MM.1S (cell line): Measurements from ENCODE around the gene PLA2G2D.

Experiments used
- DNase-seq: peaks from one replicate; pipeline ENCODE4 v3.0.0-alpha.2; 2015
- H2AFZ ChIP-seq: fragments of 300-600 bp; sonication (generic); 2 replicates; pipeline ENCODE4 v1.6.0; 2016; ENCODE audit warnings: antibody characterized with exemption, low read length
- H3F3A ChIP-seq: fragments of 300-600 bp; sonication (generic); 2 replicates; pipeline ENCODE4 v1.6.1; 2016; ENCODE audit warnings: mild to moderate bottlenecking, antibody characterized with exemption, low read length, moderate library complexity, mixed read lengths; ENCODE audit not compliant: insufficient read depth
- H3K27ac ChIP-seq: fragments of 300-600 bp; sonication (generic); 2 replicates; pipeline ENCODE4 v1.5.1; 2016; ENCODE audit warnings: mild to moderate bottlenecking, low read length
- H3K27me3 ChIP-seq: fragments of 300-600 bp; sonication (generic); replicated peaks from 2 replicates; pipeline ENCODE4 v1.6.0; 2016; ENCODE audit warnings: low read length; ENCODE audit not compliant: insufficient read depth
- H3K36me3 ChIP-seq: fragments of 300-600 bp; sonication (generic); replicated peaks from 2 replicates; pipeline ENCODE4 v1.6.1; 2016; ENCODE audit warnings: mild to moderate bottlenecking, low read length, mixed read lengths; ENCODE audit not compliant: insufficient read depth
- H3K4me1 ChIP-seq: fragments of 300-600 bp; sonication (generic); 2 replicates; pipeline ENCODE4 v1.6.1; 2016; ENCODE audit warnings: low read length, mixed read lengths
- H3K4me2 ChIP-seq: fragments of 300-600 bp; sonication (generic); 2 replicates; pipeline ENCODE4 v1.6.0; 2016; ENCODE audit warnings: low read depth, low read length
- H3K4me3 ChIP-seq: fragments of 300-600 bp; sonication (generic); 2 replicates; pipeline ENCODE4 v1.5.1; 2016; ENCODE audit warnings: low read length, mixed read lengths
- H3K79me2 ChIP-seq: fragments of 300-600 bp; sonication (generic); 2 replicates; pipeline ENCODE4 v1.6.1; 2016; ENCODE audit warnings: mixed run types, low read length, mixed read lengths
- H3K9ac ChIP-seq: fragments of 300-600 bp; sonication (generic); 2 replicates; pipeline ENCODE4 v1.6.1; 2016; ENCODE audit warnings: low read length, mixed read lengths
- H3K9me2 ChIP-seq: fragments of 300-600 bp; sonication (generic); replicated peaks from 2 replicates; pipeline ENCODE4 v1.6.1; 2016; ENCODE audit warnings: mild to moderate bottlenecking, low read length, mixed read lengths; ENCODE audit not compliant: insufficient read depth
- H3K9me3 ChIP-seq: fragments of 300-600 bp; sonication (generic); replicated peaks from 2 replicates; pipeline ENCODE4 v1.6.1; 2016; ENCODE audit warnings: mild to moderate bottlenecking, low read length, mixed read lengths; ENCODE audit not compliant: insufficient read depth
- H4K20me1 ChIP-seq: fragments of 300-600 bp; sonication (generic); 2 replicates; pipeline ENCODE4 v1.6.1; 2016; ENCODE audit warnings: mild to moderate bottlenecking, low read length, moderate library complexity, mixed read lengths; ENCODE audit not compliant: insufficient read depth
- CTCF ChIP-seq: fragments of 300-600 bp; sonication (generic); IDR thresholded peaks from 2 replicates; pipeline ENCODE4 v1.5.1; 2016; ENCODE audit warnings: antibody characterized with exemption, low read length, mixed read lengths
- EZH2 ChIP-seq: fragments of 300-600 bp; sonication (generic); optimal IDR thresholded peaks from 2 replicates; pipeline ENCODE3; 2017; ENCODE audit warnings: low read depth, mild to moderate bottlenecking, antibody characterized with exemption, low read length, mixed read lengths
- EZH2phosphoT487 ChIP-seq: fragments of 300-600 bp; sonication (generic); IDR thresholded peaks from 2 replicates; pipeline ENCODE4 v1.6.1; 2018; ENCODE audit warnings: antibody characterized with exemption, low read length

The PLA2G2D gene

GRCh38 chr1:20138961-20139550 is 19.7 kb upstream of the PLA2G2D start, which contains the start of gene PLA2G2F:
PLA2G2F (plus strand) TSS chr1:20139323; CDS start chr1:20139428, 105 bp downstream.
- no peak within 1 kb of the TSS for H3K4me3 ChIP-seq
- H3K9ac ChIP-seq, result no peak within 1 kb of the TSS
- no peaks in the 10 kb centered on the region for H3K9me3 ChIP-seq
- H3K79me2 ChIP-seq, result no peaks in the 10 kb centered on the region
- peaks cover 22% of the 10 kb centered on the region; the same call in 1 of the 2 replicates for H3K27me3 ChIP-seq
- no peak for DNase-seq
- no peaks in the 10 kb centered on the region for H3F3A ChIP-seq
- no peaks in the 10 kb centered on the region for H3K9me2 ChIP-seq
- H2AFZ ChIP-seq, result no peak within 1 kb of the TSS
- H3K27ac ChIP-seq, result no peak within 1 kb of the TSS
- H3K36me3 ChIP-seq, result no peaks in the 10 kb centered on the region
- H3K4me2 ChIP-seq, result no peak within 1 kb of the TSS
- H3K4me1 ChIP-seq, result no peaks in the 10 kb centered on the region
- TF ChIP-seq CTCF (no peak), EZH2phosphoT487 (no peak), EZH2 (no peak)
- H4K20me1 ChIP-seq, result no peaks in the 10 kb centered on the region

GRCh38 chr1:20138346-20138745 is 19.0 kb upstream of the PLA2G2D start:
- H3K27ac ChIP-seq, result no peak overlapping the region
- H2AFZ ChIP-seq, result no peak overlapping the region
- H3F3A ChIP-seq, result no peaks in the 10 kb centered on the region
- H3K9me2 ChIP-seq, result no peaks in the 10 kb centered on the region
- H3K4me2 ChIP-seq, result no peak overlapping the region
- peaks cover 26% of the 10 kb centered on the region; the same call in 1 of the 2 replicates for H3K27me3 ChIP-seq
- H3K4me3 ChIP-seq, result no peak overlapping the region
- no peak for DNase-seq
- no peak overlapping the region for H3K9ac ChIP-seq
- H3K79me2 ChIP-seq, result no peaks in the 10 kb centered on the region
- no peaks in the 10 kb centered on the region for H4K20me1 ChIP-seq
- H3K9me3 ChIP-seq, result no peaks in the 10 kb centered on the region
- no peaks in the 10 kb centered on the region for H3K4me1 ChIP-seq
- no peaks in the 10 kb centered on the region for H3K36me3 ChIP-seq
- TF ChIP-seq EZH2phosphoT487 (no peak), CTCF (no peak), EZH2 (no peak)

GRCh38 chr1:20137604-20138003 is 18.3 kb upstream of the PLA2G2D start:
- H3K79me2 ChIP-seq, result no peaks in the 10 kb centered on the region
- H3K4me1 ChIP-seq, result no peaks in the 10 kb centered on the region
- H3K27ac ChIP-seq, result no peak overlapping the region
- H3F3A ChIP-seq, result no peaks in the 10 kb centered on the region
- no peak for DNase-seq
- no peaks in the 10 kb centered on the region for H3K36me3 ChIP-seq
- H3K9me3 ChIP-seq, result no peaks in the 10 kb centered on the region
- no peak overlapping the region for H2AFZ ChIP-seq
- H3K9ac ChIP-seq, result no peak overlapping the region
- H3K4me3 ChIP-seq, result no peak overlapping the region
- no peaks in the 10 kb centered on the region for H4K20me1 ChIP-seq
- no peaks in the 10 kb centered on the region for H3K9me2 ChIP-seq
- TF ChIP-seq EZH2, result no peak
- no peak for TF ChIP-seq CTCF
- TF ChIP-seq EZH2phosphoT487, result no peak
- H3K27me3 ChIP-seq, result peaks cover 21% of the 10 kb centered on the region; the same call in 1 of the 2 replicates
- H3K4me2 ChIP-seq, result no peak overlapping the region
